Islet precursor cell (in vitro differentiated cells): ENCODE results near the gene PLPPR2.
"Not testable (repeated sequence)": the region's sequence is repeated elsewhere in the genome, so short reads cannot be mapped to it uniquely, and the experiment has no call there.

ENCODE experiments used
- DNase-seq: peaks from one replicate; pipeline ENCODE4 v3.0.0-alpha.2; 2018

Gene PLPPR2

DNA sequence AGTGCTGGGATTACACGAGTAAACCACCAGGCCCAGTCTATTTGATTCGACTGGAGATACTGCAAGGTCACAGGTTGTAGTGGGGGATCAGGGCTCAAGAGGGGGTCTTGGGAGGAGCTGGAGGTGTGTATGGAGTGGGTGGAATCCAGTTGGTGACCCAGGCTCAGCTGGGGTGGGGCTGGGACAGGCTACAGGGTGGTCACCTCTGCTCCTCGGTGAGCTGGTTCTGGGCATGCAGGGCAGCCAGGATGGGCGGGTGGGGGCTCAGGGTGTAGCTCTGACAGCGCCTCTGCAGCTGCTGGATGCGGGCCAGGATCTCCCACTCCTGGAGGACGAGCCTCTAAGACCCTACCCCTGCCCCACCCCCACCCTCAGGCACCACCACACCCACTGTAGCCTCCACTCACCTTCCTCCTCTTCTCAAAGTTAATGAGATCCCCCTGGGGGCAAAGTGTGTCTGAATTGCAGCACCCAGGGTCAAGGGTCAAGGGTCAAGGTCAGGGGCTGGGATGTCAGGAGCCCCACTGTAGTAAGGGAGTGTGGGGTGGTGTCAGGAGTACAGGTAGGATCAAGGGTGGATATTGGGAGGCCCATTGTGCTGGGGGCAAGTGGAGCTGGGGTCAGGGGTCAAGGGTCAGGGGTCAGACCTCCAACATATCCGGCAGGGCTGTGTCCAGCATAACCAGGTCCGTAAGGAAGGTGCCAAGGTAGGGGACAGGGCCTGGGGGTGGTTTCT is 46.7 kb downstream of the PLPPR2 start:
- DNase-seq, result no peak

DNA sequence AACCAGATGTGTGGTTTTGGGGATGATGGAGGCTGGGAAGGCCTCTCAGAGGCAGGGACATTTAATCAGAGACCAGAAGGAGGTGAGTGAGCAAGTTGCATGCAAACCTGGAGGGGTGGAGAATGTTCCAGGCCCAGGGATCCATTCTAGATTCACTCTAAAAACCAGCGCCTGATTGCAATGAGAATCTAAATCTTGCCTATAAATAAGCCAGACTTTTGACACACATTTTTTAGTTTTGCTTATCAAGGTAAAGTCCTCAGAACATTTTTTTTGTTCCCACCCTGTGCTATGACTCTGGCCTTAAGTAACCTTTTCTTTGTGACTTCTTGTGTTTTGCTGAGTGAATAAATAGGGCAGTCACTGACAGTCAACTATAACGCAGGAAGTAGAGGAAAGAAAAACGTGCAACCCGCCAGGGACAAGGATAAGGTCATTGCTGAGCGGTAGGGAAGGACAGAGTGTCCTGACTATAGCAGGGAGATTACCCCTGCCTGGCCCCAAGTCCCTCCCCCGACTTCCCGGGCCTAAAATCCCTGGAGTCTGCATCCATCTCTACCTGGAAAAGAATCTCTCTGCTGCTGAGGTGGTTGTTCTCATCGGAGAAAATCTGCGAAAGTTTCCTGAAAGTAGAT is 49.5 kb downstream of the PLPPR2 start:
- no peak for DNase-seq

DNA sequence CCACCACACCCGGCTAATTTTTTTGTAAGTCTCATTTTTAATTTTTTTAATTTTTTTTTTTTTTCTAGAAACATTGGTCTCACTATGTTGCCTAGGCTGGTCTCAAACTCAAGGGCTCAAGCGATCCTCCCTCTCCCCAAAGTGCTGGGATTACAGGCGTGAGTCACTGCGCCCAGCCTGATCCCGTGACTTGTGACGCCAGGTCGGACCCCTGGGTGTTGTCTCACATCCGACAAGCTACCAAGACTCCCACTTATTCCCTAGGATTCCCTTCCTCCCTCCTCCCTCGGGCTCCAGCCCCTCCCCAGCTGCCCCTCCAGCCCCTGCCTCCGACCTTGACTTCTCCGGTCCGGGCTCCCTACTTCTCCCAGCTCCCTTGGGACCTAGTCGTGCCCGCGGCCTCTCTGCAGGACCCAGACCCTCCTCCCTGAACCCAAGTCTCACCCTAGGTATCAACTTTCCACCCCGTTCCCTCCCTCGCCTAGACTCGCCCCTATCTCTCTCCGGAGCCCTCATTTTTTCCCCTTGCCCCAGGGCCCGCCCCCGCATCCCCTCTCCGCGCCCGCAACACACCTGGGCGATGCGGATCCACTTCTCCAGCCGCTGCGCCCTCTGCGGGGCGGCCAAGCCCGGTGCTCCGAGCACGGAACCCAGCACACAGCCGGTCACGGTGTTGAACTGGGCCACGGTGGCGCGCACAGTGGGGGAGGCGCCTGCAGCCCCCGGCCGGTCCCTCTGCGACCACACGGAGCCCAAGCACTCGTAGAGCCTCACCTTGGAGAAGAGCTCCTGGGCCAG is 50.8 kb downstream of the PLPPR2 start:
- peak; percentile 67 for DNase-seq

DNA sequence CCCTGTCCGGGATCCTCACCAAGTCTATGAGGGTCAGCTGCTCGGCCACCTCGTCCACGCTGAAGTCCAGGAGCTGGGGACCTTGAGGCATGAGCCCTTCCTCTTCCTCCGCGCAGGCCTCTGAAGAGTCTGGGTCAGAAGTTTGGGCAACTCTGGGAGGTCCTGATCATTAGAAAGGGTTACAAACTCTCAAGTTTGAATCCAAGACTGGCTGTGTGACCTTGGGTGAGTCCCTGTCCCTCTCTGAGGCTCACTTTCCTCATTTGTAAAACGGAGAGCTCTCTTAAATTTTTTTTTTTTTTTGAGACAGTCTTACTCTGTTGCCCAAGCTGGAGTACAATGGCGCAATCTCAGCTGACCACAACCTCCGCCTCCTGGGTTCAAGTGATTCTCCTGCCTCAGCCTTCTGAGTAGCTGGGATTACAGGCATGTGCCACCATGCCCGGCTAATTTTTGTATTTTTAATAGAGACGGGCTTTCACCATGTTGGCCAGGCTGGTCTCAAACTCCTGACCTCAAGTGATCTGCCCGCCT is 51.5 kb downstream of the PLPPR2 start:
- DNase-seq, result not testable (repeated sequence)

DNA sequence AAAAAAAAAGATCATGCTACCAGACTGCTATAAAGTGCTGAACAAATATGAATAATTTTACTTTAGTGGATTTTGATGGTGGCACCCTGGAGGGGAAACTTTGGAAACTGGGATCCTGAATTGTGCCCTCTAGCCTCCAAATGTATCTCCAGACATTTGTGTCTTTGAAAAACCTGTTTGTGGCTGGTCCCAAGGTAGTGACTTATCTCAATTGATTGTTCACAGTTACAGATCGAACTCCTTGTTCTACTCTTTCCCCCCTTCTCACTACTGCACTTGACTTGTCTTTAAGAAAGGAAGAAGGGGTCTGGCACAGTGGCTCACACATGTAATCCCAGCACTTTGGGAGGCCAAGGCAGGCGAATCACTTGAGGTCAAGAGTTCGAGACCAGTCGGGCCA is 53.4 kb downstream of the PLPPR2 start:
- DNase-seq, result no peak

DNA sequence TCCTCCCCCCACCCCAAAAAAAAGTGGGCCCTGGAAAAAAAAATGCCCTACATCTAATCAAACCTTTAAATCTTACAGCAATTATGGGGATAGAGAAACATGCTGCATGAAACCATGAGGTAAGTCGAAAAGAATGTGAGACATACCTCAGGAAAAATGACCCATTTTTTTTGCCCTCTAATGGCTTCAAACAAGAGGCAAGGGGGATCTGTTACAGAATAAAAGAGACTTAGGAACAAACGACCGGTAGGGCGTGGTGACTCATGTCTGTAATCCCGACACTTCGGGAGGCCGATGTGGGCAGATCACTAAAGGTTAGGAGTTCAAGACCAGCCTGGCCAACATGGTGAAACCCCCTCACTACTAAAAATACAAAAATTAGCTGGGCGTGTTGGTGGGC is 55.5 kb downstream of the PLPPR2 start:
- DNase-seq, result peak; percentile 73

DNA sequence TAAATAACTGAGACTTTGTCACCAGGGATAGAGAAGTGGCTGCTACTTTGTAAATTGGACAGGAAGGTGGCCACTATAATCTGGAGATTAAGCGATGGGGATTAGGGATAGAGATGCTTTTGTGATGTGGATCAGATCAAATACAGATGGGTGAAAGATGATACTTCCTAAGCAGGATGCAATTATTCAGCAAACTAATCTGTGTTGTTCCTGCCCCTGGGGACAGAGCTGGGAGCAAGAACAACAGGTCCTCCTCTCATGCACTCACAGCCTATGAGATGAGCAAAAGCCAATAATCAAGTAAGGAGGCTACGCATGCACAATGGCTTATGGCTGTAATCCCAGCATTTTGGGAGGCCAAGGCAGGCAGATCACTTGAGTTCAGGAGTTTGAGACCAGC is 59.3 kb downstream of the PLPPR2 start:
- no peak for DNase-seq
